PFSK-1 (cell line): ENCODE results near the gene USP14.

Experiments used
- FOXP2 ChIP-seq: optimal IDR thresholded peaks from 2 replicates; pipeline ENCODE3; 2011; ENCODE audit warnings: borderline replicate concordance, control low read depth, inconsistent platforms; ENCODE audit not compliant: insufficient read depth; ENCODE audit errors: extremely low read length, extremely low read depth
- POLR2AphosphoS5 ChIP-seq: IDR thresholded peaks from 2 replicates; pipeline ENCODE4 v1.6.1; 2012; ENCODE audit warnings: low read depth, mild to moderate bottlenecking, control low read depth, low read length, moderate library complexity
- SIN3A ChIP-seq: IDR thresholded peaks from 2 replicates; pipeline ENCODE4 v1.6.1; 2012; ENCODE audit warnings: mild to moderate bottlenecking, low read length, moderate library complexity, borderline replicate concordance; ENCODE audit not compliant: insufficient read depth
- TAF1 ChIP-seq: IDR thresholded peaks from 2 replicates; pipeline ENCODE4 v1.6.1; 2012; ENCODE audit warnings: low read length, control low read depth, borderline replicate concordance; ENCODE audit not compliant: insufficient read depth
- TF ChIP-seq, protein P1 (sequence below), 2 experiments: IDR thresholded peaks; 2 replicates each; pipeline versions ENCODE4 v1.6.1 to v1.8.0; 2011 to 2012; ENCODE audit warnings: low read depth in 2 of 2, low read length in 2 of 2, control low read depth in 1 of 2, inconsistent platforms in 1 of 2, mild to moderate bottlenecking in 1 of 2, moderate library complexity in 1 of 2; ENCODE audit not compliant: insufficient read depth in 1 of 2

Gene USP14

DNA sequence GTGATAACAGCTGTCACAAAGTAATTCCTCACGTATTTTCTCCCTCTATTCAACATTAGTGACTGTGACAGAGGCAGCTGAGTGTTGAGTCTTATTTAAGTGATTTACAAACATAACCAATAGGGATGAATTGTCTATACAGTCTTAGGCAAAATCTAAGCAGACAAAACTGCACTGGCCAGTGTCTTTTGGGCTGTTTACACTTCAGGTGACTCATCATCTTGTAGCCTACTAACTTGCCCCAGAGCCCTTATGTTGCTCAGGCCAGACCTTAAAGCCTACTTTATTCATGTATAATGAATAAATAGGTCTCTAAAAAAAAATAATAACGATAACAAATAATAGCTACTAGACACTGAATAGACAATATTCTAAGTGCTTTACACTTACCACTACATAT lies 92.3 kb downstream of the USP14 start:
- no peak for TF ChIP-seq POLR2AphosphoS5
- no peak for TF ChIP-seq FOXP2
- TF ChIP-seq, protein P1, sequence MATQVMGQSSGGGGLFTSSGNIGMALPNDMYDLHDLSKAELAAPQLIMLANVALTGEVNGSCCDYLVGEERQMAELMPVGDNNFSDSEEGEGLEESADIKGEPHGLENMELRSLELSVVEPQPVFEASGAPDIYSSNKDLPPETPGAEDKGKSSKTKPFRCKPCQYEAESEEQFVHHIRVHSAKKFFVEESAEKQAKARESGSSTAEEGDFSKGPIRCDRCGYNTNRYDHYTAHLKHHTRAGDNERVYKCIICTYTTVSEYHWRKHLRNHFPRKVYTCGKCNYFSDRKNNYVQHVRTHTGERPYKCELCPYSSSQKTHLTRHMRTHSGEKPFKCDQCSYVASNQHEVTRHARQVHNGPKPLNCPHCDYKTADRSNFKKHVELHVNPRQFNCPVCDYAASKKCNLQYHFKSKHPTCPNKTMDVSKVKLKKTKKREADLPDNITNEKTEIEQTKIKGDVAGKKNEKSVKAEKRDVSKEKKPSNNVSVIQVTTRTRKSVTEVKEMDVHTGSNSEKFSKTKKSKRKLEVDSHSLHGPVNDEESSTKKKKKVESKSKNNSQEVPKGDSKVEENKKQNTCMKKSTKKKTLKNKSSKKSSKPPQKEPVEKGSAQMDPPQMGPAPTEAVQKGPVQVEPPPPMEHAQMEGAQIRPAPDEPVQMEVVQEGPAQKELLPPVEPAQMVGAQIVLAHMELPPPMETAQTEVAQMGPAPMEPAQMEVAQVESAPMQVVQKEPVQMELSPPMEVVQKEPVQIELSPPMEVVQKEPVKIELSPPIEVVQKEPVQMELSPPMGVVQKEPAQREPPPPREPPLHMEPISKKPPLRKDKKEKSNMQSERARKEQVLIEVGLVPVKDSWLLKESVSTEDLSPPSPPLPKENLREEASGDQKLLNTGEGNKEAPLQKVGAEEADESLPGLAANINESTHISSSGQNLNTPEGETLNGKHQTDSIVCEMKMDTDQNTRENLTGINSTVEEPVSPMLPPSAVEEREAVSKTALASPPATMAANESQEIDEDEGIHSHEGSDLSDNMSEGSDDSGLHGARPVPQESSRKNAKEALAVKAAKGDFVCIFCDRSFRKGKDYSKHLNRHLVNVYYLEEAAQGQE (IDR thresholded peaks at IDR 0.05; ENCODE audit: insufficient read depth in 1 of 2, low read depth in 2 of 2, low read length in 2 of 2): no peak
- TF ChIP-seq TAF1: no peak
- TF ChIP-seq SIN3A: no peak

DNA sequence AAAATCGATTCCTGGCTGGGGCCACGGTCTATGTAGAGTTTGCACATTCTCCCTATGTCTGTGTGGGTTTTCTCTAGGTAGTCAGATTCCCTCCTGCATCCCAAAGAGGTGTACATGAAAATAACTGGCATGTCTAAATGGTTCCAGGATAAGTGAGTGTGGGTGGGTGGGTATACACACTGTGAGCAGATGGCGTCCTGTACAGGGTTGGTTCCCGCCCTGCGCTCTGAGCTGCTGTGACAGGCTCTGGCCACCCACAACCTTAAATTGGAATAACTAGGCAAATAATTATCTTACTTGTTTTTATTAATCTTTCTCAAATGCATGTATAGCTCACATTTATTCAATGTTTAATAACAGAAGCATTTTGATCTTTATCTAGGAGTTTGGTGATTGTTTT lies 93.2 kb downstream of the USP14 start:
- TF ChIP-seq FOXP2: no peak
- TF ChIP-seq, protein P1 (IDR thresholded peaks at IDR 0.05; ENCODE audit: insufficient read depth in 1 of 2, low read depth in 2 of 2, low read length in 2 of 2): no peak
- no peak for TF ChIP-seq TAF1
- TF ChIP-seq POLR2AphosphoS5: no peak
- TF ChIP-seq SIN3A: no peak

DNA sequence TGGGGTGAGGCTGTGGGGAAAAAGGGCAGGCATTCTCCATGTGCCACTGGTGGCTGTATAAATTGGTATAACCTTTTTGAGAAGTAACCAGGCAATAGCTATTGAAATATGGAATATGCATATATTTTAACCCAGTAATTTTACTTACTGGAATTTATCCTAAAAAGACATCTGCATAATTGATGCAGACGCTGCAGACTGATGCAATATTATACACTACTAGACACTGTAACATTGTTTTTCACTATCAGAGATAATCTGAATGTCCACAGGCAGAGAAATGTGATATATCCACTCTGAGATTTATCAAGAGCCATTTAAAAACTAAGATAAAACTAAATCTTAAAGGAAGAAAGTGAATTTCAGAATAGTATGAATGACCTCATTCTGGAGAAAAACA lies 94.8 kb downstream of the USP14 start:
- TF ChIP-seq, protein P1 (IDR thresholded peaks at IDR 0.05; ENCODE audit: insufficient read depth in 1 of 2, low read depth in 2 of 2, low read length in 2 of 2): no peak
- TF ChIP-seq POLR2AphosphoS5 (no peak), TAF1 (no peak), SIN3A (no peak), FOXP2 (no peak)

DNA sequence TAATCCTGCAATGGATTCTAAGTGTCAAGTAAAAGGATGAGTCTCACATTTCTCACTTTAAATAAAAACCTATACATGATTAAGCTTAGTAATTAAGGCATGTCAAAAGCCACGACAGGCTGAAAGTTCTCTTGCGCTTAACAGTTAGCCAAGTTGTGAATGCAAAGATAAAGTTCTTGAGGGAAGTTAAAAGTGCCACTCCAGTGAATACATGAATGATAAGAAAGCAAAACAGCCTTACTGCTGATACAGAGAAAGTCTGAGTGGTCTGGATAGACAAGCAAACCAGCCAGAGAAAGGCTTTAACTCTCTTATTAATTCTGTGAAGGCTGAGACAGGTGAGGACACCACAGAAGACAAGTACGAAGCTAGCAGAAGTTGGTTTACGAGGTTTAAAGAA lies 96.8 kb downstream of the USP14 start:
- TF ChIP-seq, protein P1 (IDR thresholded peaks at IDR 0.05; ENCODE audit: insufficient read depth in 1 of 2, low read depth in 2 of 2, low read length in 2 of 2): no peak
- TF ChIP-seq FOXP2 (no peak), POLR2AphosphoS5 (no peak), TAF1 (no peak), SIN3A (no peak)

DNA sequence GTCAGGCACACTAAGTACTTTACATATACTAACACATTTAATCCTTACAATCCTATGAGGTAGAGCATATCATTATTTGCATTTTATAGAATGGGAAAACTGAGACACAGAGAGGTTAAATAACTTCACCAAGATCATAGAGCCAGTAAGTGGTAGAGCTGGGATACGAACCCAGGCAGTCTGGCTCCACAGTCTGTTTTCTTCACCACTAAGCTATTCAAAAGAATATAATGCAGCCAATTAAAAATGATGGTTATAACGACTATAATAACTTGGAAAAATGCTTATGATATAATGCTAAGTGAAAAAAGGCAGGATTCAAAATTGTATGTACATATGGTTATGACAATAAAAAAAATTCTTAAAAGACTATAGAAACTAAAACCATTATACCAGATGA lies 102.2 kb downstream of the USP14 start:
- no peak for TF ChIP-seq POLR2AphosphoS5
